ENCODE results near the gene HRAS. TPM values are rescaled to one million over a fixed set of nuclear protein-coding genes. Genes with fewer than 3 reads are reported as not detected.

The HRAS gene
- total RNA-seq, 1 experiment from 2014 or later, result 58.1 TPM

GRCh38 chr11:514606-515005 is 20.8 kb downstream of the HRAS start:
- no peak for DNase-seq (ENCODE audit: low read depth)

GRCh38 chr11:512761-513595 is 22.4 kb downstream of the HRAS start:
- DNase-seq (ENCODE audit: low read depth), result no peak

GRCh38 chr11:508956-509355 is 26.4 kb downstream of the HRAS start:
- DNase-seq (ENCODE audit: low read depth), result no peak

- no peak for DNase-seq (ENCODE audit: low read depth)
Observed at GRCh38 chr11:507727-508515, 27.5 kb downstream of the HRAS start.

- DNase-seq (ENCODE audit: low read depth), result peak; percentile 88
Observed at GRCh38 chr11:506995-507726, 28.2 kb downstream of the HRAS start, which contains the start of gene RNH1. RNH1 (minus strand) TSS chr11:507242; CDS start chr11:502162, 5,080 bp downstream.

- DNase-seq (ENCODE audit: low read depth), result peak; percentile 94
Observed at GRCh38 chr11:506238-506994, 29.0 kb downstream of the HRAS start.

- no peak for DNase-seq (ENCODE audit: low read depth)
Observed at GRCh38 chr11:504994-505344, 30.4 kb downstream of the HRAS start.

GRCh38 chr11:504053-504993 is 31.1 kb downstream of the HRAS start:
- no peak for DNase-seq (ENCODE audit: low read depth)

GRCh38 chr11:503179-503981 is 32.0 kb downstream of the HRAS start:
- DNase-seq (ENCODE audit: low read depth), result no peak

- no peak for DNase-seq (ENCODE audit: low read depth)
Observed at GRCh38 chr11:502288-503178, 32.8 kb downstream of the HRAS start.

GRCh38 chr11:501683-502287 is 33.6 kb downstream of the HRAS start:
- DNase-seq (ENCODE audit: low read depth), result no peak

- no peak for DNase-seq (ENCODE audit: low read depth)
Observed at GRCh38 chr11:501001-501682, 34.2 kb downstream of the HRAS start.

- no peak for DNase-seq (ENCODE audit: low read depth)
Observed at GRCh38 chr11:499201-500076, 35.9 kb downstream of the HRAS start.

- DNase-seq (ENCODE audit: low read depth), result no peak
Observed at GRCh38 chr11:498297-499181, 36.8 kb downstream of the HRAS start.
